Umbilical cord (tissue), 2 donors: ENCODE data around the gene CYP1A2. TPM values are rescaled to one million over a fixed set of nuclear protein-coding genes. Genes with fewer than 3 reads are reported as not detected.
A peak's percentile ranks its signal among the peaks of the same experiment; 100 is the strongest.
"Not testable (repeated sequence)": the region's sequence is repeated elsewhere in the genome, so short reads cannot be mapped to it uniquely, and the experiment has no call there.

Experiments
- DNase-seq: peaks from one replicate; pipeline ENCODE4 v3.0.0-alpha.2; 2015; ENCODE audit warnings: low spot score
- total RNA-seq: library from RNA; depleted of rRNA; stranded (reverse); fragments of >200 nt; gene quantifications from one replicate; pipeline ENCODE4 v1.2.3, GENCODE V29; 2014; ENCODE audit warnings: low replicate concordance; ENCODE audit not compliant: insufficient read depth

The CYP1A2 gene, protein sequence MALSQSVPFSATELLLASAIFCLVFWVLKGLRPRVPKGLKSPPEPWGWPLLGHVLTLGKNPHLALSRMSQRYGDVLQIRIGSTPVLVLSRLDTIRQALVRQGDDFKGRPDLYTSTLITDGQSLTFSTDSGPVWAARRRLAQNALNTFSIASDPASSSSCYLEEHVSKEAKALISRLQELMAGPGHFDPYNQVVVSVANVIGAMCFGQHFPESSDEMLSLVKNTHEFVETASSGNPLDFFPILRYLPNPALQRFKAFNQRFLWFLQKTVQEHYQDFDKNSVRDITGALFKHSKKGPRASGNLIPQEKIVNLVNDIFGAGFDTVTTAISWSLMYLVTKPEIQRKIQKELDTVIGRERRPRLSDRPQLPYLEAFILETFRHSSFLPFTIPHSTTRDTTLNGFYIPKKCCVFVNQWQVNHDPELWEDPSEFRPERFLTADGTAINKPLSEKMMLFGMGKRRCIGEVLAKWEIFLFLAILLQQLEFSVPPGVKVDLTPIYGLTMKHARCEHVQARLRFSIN
- 0.96 TPM for total RNA-seq

- no peak for DNase-seq
These were observed at the start of gene CYP1A2 for GRCh38 chr15:74748322-74748946. TSS of gene CYP1A2 (plus strand) at chr15:74748845. CDS start at chr15:74749739, 894 bp downstream.

GRCh38 chr15:74709011-74709410 is 39.6 kb upstream of the CYP1A2 start:
- DNase-seq, result no peak

DNA sequence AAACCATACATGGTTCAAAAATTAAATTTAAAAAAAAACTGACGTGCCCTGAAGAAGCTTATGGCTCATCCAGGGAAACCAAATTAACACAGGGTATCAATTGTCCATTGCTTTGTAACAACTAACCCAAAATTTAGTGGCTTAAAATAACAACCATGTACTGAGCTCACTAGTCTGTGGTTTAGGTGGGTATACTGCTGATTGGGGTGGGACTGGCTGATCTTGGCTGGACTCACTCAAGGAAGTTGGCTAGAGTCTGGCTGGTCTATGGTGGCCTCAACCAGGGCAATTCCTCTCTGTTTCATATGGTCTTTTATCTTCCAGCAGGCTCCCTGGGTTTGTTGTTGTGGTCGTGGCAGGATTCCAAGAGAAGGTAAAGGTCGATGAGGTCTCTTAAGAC is 38.8 kb upstream of the CYP1A2 start:
- DNase-seq, result no peak

DNA sequence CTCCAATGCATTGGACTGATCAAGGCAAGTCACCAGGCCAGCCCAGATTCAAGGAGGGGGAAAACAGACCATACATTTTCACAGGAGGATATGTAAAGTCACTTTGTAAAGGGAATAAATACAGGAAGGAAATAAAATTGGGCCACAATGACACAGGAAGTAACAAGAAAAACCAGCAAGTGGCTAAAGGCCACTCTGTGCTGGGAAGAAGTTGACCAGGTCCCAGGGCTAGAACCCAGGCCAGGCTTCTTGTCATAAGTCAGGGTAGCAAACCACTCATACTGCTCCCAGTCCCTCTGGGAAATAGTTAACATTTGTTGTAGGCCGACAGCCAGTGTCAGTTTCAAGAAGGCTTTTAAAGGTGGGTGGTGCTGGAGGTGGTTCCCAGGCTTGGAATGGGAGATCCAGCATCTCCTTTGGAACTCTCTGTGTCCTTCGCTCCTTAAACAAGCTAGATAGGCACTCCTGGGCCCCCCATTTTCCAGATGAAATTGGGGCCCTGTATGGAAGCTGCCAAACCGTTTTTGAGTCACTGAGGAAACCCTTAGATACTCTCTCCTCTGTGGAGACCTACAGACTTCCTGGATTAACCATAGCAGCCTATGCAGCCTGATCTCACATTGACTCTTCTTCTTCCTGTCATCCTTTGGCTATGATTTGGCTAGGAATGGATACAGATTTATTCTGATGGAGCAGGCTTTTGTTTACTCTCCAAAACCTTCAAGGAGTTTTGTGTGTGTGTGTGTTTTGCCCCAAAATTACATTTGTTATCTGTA is 38.1 kb upstream of the CYP1A2 start:
- no peak for DNase-seq

DNA sequence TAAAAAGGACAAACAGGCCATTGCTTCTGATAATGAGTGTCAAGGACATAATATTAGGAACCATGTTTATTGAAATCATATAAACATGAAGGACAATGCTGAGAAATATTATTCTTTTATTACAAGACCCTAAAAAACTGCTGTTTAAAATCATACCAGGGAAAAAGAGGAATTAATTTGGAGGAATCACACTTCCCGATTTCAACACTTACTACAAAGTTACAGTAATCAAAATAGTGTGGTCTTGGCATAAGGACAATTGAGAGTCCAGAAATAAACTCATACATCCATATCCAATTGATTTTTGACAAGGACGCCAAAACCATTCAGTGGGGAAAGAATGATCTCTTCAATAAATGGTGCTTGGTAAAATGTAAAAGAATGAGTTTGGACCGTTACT is 36.3 kb upstream of the CYP1A2 start:
- DNase-seq, result no peak

- no peak for DNase-seq
These were observed 32.0 kb upstream of the CYP1A2 start for GRCh38 chr15:74716651-74717050.

GRCh38 chr15:74722591-74722990 is 26.1 kb upstream of the CYP1A2 start:
- no peak for DNase-seq

- DNase-seq, result no peak
These were observed 25.5 kb upstream of the CYP1A2 start for GRCh38 chr15:74723187-74723586.

GRCh38 chr15:74723754-74724334 is 24.8 kb upstream of the CYP1A2 start:
- DNase-seq, result peak; percentile 75

DNA sequence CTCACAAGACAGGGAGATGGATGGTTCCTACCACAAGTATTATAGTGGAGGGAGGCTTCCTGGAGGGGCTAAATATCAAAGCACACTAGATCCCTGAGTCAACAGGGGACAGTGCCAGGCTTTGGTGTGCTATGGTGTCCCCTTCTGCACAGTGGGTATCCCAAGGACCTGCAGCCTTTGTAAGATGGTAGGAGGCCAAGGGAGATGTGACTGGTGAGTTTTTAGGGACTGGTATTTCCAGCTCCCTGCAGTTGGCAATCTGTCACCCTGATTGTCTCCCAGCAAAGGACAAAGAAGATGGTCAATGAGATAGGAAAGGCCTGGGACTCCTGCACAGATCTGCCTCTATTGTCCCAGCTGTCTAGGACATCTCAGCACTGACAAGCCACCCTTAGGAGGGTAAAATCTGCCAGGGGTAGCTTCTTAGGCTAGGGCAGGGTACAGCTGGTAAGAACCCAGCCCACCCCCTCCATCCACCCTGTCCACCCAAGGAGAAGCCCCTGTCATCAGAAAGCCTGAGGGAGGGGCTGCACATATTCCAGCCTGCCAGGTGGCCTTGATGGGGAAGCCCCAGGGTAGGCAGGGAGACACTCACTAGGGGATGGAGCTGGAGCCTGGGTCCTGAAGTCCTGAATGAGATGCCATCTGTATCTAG is 23.9 kb upstream of the CYP1A2 start:
- DNase-seq, result no peak

GRCh38 chr15:74725225-74725774 is 23.3 kb upstream of the CYP1A2 start, which contains the start of gene CYP1A1:
TSS of gene CYP1A1 (minus strand) at chr15:74725528. CDS start at chr15:74723097, 2,431 bp downstream.
- no peak for DNase-seq

DNA sequence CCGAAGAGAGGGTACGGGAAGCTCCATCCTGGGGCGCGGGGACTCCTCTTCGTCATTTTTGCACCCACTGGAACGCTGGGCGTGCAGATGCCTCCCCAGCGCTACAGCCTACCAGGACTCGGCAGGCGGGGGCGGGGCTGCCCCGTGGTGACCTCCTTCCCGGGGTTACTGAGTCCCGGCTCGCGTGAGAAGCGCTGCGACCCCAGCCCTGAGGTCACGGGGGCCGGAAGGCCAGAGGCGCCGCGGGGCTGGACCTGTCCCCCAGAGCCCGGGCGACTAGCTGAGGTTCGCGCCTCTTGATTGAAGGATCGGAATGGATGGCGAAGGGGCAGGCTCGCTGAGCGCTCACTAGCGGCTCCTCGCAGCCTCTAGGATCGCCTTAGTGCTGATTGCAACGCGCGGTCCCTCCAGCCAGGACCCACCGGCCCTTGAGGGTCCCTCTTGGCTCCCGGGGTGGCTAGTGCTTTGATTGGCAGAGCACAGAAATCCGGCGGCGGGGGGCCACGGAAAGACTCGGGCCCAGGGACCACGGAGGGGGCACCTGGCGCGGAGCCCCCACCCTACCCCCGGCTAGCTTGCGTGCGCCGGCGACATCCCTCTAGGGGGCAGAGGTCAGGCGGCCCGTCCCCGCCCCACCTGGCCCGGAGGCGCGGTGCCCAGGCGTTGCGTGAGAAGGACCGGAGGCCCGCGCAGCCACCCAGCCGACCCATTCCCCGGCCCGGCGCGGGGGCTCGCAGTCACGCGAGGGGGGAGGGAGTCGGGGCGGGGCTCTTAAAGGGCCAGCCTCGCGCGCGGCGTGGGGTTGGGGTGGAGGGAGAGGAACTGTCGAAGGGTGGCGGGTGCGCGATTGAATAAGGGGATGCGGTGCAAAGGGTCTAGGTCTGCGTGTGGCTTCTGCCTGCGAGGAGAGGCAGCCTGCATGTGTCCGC is 22.5 kb upstream of the CYP1A2 start:
- DNase-seq, result no peak

DNA sequence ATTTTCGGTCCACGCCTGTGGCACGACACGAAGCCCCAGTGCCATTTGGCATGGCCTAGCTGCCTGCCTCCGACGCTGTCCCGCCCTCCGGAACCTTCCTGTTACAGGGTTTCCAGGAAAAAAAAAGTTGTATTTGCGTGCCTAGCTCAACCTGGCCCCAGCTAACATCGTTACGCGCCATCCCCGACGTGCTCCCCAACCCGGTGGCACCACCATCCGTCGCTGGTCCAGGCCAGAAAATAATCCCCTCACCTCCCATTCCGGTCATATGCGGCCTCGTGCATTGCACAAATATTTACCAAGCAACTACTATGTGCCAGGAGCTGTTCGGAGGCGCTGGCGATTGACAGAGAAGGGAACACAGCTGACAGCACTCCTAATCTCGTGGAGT is 21.9 kb upstream of the CYP1A2 start:
- no peak for DNase-seq

GRCh38 chr15:74727727-74728126 is 20.9 kb upstream of the CYP1A2 start:
- no peak for DNase-seq

DNA sequence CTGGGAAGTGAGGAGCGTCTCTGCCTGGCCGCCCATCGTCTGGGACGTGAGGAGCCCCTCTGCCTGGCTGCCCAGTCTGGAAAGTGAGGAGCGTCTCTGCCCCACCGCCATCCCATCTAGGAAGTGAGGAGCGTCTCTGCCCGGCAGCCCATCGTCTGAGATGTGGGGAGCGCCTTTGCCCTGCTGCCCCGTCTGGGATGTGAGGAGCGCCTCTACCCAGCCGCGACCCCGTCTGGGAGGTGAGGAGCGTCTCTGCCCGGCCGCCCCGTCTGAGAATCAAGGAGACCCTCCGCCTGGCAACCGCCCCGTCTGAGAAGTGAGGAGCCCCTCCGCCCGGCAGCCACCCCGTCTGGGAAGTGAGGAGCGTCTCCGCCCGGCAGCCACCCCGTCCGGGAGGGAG is 19.9 kb upstream of the CYP1A2 start:
- DNase-seq, result not testable (repeated sequence)

DNA sequence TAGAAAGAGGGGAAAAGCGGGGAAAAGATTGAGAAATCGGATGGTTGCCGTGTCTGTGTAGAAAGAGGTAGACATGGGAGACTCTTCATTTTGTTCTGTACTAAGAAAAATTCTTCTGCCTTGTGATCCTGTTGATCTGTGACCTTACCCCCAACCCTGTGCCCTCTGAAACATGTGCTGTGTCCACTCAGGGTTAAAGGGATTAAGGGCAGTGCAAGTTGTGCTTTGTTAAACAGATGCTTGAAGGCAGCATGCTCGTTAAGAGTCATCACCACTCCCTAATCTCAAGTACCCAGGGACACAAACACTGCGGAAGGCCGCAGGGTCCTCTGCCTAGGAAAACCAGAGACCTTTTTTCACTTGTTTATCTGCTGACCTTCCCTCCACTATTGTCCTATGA is 19.3 kb upstream of the CYP1A2 start:
- DNase-seq, result not testable (repeated sequence)

DNA sequence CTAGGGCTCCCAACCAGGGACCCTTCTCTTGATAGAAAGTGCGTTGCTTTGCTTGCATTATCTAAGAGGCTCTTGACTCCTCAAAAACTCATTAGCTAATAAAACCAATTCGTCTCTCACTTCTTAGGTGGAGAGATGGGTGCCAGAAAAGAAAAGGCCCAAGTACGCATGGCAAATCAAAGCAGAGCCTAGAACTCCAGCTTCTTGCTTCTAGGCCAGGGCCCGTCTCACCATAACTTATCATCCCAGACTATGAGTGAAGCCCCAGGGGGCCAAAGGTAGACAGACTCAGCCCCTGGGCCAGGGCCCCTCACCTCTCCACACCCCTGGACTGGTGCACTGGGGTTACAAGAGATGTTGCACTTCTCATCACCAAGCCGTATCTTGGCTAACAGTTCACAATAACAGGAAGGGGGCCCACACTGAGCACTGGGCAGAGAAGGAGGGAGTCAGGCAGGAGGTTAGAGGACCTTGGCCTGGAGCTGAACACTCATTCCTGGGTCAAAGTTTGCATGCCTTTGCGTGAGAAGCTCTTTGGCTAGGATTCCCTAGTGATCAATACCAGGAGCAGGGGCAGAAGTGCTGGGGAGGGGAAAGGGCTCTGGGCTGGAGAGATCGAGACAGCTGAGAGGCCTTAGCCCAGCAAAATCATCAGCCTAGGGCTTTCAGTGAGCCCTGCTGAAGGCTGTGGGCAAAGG is 17.9 kb upstream of the CYP1A2 start:
- no peak for DNase-seq

GRCh38 chr15:74732846-74733245 is 15.8 kb upstream of the CYP1A2 start:
- no peak for DNase-seq

DNA sequence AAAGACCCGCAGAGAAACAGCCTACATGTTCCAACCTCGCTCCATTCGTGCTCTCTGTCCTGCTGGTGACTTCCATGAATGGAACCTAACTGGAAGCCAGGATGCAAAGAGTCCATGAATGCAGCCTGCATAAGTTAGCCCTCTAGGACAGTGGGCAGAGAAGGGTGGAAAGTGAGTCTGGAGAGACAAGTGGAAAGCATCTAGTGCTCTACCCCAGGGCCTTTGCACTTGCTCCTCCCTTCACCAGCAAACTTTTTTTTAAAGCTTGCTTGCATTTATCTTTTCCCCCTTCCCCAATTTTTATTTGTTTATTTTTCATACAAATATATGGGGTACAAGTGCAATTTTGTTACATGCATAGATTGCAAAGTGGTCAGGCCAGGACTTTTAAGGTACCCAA is 15.4 kb upstream of the CYP1A2 start:
- DNase-seq, result no peak
